Measurements from ENCODE around the gene EPHA5.

EPHA5 gene

DNA sequence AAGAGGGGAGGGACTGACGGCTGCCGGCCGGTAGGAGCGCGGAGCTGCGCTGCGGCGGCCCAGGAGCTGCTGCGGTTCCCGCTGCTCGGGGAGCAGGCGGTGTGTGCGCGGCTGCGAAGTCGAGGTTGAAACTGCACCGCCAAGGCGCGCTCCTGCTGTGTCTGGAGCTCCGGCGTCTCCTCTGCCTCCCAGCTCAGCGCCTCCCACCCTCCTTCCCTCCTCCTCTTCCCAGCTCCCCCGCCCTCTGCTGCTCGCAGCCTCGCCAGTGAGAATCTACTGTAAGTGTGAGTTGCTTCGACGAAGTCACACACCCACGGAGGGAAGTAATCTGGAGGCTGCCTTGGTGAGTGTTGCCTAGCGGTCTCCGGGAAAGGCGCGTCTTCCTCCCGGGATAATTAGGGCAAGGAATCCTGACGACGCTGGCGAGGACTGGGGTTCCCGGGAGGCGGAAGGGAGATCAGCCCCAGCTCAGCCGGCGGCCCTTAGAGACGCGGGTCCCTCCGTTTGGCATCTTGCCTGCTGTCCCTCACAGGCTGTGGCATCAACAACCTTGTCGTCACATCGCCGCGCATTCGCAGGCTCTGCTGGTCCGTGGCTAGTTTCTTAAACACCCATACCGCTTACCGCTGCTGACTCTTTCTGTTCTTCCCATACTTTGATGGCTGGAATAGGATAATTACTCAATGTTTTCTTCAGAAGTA lies at the start of gene EPHA5:
Gene EPHA5, minus strand, starts transcription at position 159 of the 701 bp plus-strand sequence. CDS start 747 bp downstream, outside the sequence.
- peak; percentile 6 for DNase-seq (ENCODE audit: low spot score)

- no peak for DNase-seq (ENCODE audit: low spot score)
These were observed 49.3 kb upstream of the EPHA5 start for GRCh38 chr4:65719635-65720034.

- no peak for DNase-seq (ENCODE audit: low spot score)
These were observed 28.3 kb upstream of the EPHA5 start for GRCh38 chr4:65698631-65699030.

GRCh38 chr4:65696436-65696835 lies 26.1 kb upstream of the EPHA5 start:
- DNase-seq (ENCODE audit: low spot score), result no peak

DNA sequence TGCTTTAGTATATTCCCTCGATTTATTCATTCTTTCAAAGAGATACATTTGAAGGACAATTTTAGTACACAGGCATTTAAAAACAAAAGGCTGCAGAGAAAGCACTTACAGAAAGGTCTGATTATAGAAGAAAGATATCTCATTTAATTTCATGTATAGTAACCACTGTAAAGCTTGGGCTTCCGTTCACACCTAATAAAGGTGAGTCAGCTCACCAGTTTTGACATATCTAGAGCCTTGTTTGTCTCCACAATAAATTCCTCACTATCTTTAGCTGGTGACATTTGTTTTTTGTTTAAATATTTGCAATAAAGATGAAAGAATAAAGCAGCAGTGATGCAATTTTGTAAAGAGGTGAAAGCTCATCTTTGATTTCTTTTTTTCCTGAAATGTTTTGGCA lies 1.1 kb upstream of the EPHA5 start:
- no peak for DNase-seq (ENCODE audit: low spot score)

DNA sequence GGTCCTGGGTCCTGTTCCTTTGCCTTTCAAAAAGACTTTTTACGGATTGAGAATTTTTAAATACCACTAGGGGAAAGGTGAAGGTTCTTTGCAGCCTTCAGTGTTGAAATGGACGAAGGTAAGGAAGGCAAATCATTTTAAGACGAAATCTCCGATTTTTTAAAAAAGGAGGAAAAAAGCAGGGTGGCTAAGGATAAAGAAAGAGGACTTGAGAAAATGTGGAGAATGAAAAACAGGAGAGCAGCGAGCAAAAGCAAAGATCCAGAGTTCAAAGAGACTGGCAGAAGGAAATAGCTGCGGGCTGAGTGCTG lies 314 bp downstream of the EPHA5 start:
- DNase-seq (ENCODE audit: low spot score), result no peak

GRCh38 chr4:65669111-65670019 lies 924 bp downstream of the EPHA5 start:
- no peak for DNase-seq (ENCODE audit: low spot score)

DNA sequence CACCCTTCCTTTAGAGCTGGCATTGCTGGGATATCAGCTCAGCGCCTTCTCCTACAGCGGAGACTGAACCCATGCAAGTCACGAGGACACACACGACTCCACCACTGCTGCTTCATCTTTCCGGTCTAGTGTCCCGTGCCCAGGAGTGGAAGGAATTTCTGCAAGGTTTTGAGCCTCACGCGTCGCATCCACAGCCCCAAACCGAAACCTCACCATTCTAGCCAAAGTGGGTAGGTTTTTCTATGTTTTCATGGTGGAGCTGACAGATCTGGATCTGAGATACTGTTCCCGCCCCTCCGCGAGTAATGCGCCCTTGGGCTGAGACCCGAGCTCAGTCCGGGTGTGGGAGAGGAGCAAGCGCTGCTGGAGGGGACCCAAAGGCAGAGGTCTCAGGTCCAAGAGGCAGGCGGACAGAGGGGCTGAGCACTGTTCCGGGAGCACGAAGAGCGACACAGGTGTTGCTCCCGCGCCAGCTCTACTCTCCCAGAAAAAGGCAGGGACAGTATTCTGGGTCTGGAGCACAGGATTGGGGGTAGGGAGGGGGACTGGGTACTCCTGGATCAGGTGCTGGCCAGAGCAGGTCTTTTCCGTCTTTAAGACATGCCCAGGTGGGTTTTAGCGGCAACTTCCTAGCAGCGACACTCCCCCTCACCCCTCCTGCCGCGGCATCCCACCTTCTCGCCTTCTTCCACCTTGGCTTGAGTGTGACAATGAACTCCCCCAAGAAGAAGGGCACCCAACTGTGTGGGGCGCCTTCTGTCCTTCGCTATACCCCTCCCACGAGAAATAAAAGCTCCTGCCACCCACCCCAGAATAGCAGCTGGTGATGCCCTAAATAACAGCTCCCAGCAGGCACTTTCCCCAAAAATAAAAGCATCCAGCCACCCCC lies 1.8 kb downstream of the EPHA5 start:
- DNase-seq (ENCODE audit: low spot score), result no peak

- no peak for DNase-seq (ENCODE audit: low spot score)
These were observed 2.7 kb downstream of the EPHA5 start for GRCh38 chr4:65667506-65668041.

DNA sequence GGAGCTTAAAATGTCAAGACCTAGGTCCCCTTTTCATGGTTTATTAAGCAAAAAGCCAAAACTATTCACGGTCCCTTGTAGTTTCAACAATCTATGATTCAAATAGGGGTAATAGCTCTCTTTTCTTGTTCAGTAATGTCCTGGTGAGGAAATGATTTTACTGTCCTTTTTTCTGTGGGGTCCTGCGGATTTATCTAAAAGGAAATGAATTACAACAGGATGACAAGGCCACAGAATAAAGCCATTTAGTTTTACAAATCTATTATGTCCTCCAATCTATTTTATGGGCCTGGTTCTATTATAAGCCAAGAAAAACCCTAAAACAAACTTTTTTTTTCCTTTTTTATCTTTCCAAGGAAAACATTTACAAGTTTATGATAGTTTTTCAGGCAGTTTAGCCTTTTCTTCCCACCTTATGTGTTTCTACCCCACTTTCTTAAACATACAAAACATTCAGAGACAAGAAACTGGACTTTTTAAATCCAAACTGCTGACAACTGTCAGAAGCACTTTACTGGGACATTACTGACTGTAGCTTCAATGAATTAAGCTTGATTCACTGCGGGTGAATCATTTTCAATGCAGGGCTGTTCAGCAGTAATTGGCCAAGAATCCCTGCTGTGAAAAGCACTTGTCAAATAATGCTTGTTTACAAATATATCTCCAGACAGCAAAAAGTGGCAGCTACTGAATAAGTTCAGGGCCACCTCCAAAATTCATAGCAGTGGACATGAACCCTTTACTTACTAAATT lies 4.3 kb downstream of the EPHA5 start:
- DNase-seq (ENCODE audit: low spot score), result no peak

DNA sequence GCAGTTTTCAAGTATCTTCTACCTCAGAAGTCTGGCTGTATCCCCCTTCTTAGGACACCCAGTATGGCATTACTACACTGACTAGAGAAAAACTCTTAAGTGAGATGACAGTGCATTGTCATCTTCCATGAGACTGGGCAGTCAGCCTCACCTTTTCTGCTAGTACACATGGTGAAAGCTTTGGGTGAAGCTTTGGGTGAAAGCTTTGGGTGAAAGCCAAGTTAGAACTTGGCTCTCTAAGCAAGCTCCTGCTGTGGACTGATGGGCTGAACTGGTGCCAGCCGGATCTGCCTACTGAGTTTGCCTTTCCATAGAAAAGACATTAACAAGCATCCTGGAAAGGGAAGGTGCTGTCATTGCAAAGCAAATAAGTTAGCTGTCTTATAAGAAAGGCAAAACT lies 8.8 kb downstream of the EPHA5 start:
- DNase-seq (ENCODE audit: low spot score), result no peak

- DNase-seq (ENCODE audit: low spot score), result no peak
These were observed 12.2 kb downstream of the EPHA5 start for GRCh38 chr4:65658117-65658516.

GRCh38 chr4:65656008-65656407 lies 14.3 kb downstream of the EPHA5 start:
- no peak for DNase-seq (ENCODE audit: low spot score)

- no peak for DNase-seq (ENCODE audit: low spot score)
These were observed 15.3 kb downstream of the EPHA5 start for GRCh38 chr4:65654976-65655375.

- no peak for DNase-seq (ENCODE audit: low spot score)
These were observed 16.4 kb downstream of the EPHA5 start for GRCh38 chr4:65653740-65654361.

GRCh38 chr4:65651751-65652150 lies 18.5 kb downstream of the EPHA5 start:
- no peak for DNase-seq (ENCODE audit: low spot score)

DNA sequence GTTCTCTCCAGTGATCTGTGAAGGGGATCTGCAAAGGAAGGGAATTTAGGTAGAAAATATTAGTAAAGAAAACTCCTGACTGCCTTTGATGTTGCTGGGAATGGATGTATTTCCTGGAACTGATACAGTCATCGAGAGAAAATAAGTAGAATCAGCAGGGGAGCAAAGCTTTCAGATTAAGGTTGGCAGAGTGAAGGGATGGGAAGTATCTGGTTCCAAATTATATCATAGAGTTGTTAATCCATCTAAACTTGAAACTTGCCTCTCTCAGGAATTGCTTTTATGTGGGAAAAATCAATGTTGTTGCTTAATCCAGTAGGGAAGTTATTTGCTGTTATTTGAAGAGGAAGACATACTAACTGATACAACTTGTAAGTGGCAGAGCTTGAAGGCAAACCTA lies 19.3 kb downstream of the EPHA5 start:
- no peak for DNase-seq (ENCODE audit: low spot score)

DNA sequence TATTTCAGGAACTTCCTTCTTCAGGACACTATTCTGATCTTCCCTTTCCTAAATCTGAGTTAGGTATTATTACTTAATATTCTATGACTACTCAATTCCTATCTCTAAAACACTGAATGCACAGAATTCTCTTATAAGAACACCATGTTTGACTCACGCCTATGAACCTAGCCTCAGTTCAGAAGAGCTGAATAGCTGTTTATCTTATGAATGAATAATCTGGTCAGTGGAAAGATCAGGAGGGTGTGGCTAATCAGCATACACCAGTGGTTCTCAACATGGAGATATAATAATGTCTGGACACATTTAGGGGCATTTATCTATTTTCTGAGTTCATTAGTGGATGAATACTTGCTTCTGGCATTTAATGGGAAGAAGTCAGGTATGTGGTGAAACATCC lies 24.2 kb downstream of the EPHA5 start:
- DNase-seq (ENCODE audit: low spot score), result no peak

GRCh38 chr4:65645185-65645584 lies 25.1 kb downstream of the EPHA5 start:
- DNase-seq (ENCODE audit: low spot score), result no peak

DNA sequence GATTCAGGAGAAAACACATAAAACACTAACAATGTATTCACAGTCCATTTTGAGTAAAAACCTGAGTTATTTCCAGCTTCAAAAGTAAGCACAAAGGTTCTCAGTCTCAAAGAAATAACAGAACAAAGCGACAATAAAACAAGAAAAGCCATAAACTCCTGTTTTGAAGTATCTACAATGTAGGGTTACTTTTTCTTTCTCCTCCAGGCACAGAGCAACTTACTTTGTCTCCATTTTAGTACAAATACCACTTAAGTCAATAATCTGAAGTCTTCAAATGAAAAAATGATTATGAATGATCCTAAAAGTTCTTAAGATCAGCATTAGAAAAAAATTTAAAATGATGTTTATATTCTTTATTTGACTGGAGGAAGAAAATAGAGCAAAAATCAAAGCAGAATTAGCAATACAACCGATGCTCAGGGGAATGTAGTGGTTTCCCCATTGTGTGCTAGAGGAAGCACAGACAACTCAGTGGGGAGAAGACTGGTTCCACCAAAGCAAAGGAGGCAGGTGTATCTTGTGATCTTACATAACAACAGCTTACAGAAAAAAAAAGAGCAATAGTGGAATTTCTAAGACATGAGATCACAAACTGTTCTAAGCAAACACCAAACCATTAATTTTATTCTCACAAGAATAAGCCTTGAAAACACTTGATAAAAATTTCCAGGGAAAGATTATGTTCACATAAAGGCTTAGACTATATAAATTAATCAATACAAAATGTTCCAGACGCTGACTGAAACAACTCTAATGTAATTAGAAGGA lies 35.1 kb downstream of the EPHA5 start:
- DNase-seq (ENCODE audit: low spot score), result no peak

Data from kidney capillary endothelial cell (primary cell).